Esophagus squamous epithelium (tissue), 4 donors: ENCODE results near the gene AP2A2.

Experiments used
- POLR2A ChIP-seq, 4 donors: fragments of 450-650 bp; IDR thresholded peaks; one replicate each; pipeline ENCODE4 v1.6.1; 2017; ENCODE audit warnings: antibody characterized with exemption in 4 of 4, mild to moderate bottlenecking in 4 of 4, moderate library complexity in 3 of 4
- TF ChIP-seq, protein P1 (sequence below), 6 experiments: fragments of 450-650 bp in 4 of 6; fragments of 200-600 bp in 2 of 6; sonication (generic) in 2 of 6; IDR thresholded peaks; one replicate each; pipeline ENCODE4 v1.5.1; 2016 to 2019; ENCODE audit warnings: antibody characterized with exemption in 6 of 6, mild to moderate bottlenecking in 4 of 6, moderate library complexity in 4 of 6

DNA sequence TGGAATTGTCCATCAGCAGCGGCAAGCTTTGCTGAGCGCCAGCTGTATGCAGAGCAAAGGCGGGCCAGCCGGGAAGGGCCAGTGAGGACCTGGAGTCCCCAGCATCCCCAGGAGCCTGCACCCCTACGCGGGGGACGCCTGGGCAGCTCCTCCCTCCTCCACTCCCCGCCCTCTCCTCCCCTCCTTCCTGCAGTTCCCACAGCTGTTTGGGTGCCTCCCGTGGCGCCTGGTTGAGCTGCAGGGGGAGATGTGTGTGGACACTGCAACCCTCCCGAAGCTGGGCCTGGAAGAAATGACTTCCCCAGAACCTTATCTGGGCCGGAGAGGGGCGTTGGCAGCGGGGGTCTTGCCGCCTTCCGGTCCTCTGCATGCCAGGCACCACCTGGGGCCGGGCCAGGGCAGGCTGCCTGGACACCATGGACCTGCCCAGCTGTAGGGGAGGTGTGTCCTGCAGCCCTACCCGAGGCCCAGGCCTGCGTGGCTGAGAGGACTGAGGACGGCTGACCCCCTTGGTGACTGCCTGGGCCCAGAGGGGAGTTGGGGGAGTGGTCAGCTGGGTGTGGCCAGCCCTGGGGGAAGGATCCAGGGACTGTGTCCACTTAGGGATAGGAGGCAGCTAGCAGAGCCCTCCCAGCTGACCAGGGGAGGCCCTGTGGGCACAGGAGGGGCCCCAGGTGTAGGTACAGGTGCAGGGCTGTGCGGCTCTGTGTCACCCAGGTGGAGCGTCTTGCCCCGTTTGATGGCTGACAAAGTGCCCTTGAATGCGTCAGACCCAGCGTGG, 127.6 kb downstream of the AP2A2 start:
- TF ChIP-seq POLR2A (IDR thresholded peaks at IDR 0.05) = no peak
- TF ChIP-seq, protein P1, sequence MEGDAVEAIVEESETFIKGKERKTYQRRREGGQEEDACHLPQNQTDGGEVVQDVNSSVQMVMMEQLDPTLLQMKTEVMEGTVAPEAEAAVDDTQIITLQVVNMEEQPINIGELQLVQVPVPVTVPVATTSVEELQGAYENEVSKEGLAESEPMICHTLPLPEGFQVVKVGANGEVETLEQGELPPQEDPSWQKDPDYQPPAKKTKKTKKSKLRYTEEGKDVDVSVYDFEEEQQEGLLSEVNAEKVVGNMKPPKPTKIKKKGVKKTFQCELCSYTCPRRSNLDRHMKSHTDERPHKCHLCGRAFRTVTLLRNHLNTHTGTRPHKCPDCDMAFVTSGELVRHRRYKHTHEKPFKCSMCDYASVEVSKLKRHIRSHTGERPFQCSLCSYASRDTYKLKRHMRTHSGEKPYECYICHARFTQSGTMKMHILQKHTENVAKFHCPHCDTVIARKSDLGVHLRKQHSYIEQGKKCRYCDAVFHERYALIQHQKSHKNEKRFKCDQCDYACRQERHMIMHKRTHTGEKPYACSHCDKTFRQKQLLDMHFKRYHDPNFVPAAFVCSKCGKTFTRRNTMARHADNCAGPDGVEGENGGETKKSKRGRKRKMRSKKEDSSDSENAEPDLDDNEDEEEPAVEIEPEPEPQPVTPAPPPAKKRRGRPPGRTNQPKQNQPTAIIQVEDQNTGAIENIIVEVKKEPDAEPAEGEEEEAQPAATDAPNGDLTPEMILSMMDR (IDR thresholded peaks at IDR 0.05) = no peak
